Mucosa of descending colon (tissue), 3 donors: ENCODE data around the gene FOXO6. TPM values are rescaled to one million over a fixed set of nuclear protein-coding genes. Genes with fewer than 3 reads are reported as not detected.

ENCODE experiments used
- ATAC-seq: fragments of 200-7000 bp; cut with Tn5 transposase; one replicate; pipeline ENCODE4 v1.9.1; 2020; ENCODE audit warnings: mild to moderate bottlenecking, moderate library complexity
- DNase-seq, 3 donors: peaks; one replicate each; pipeline ENCODE4 v3.0.0-alpha.2; 2020
- H3K36me3 ChIP-seq: fragments of 200-600 bp; one replicate; pipeline ENCODE4 v1.8.0; 2021; ENCODE audit warnings: low read depth, mild to moderate bottlenecking
- H3K4me1 ChIP-seq: fragments of 200-600 bp; one replicate; pipeline ENCODE4 v1.8.0; 2021; ENCODE audit warnings: low read depth, mild to moderate bottlenecking
- H3K4me3 ChIP-seq: fragments of 200-600 bp; one replicate; pipeline ENCODE4 v1.8.0; 2021; ENCODE audit warnings: mild to moderate bottlenecking
- H3K9me3 ChIP-seq: fragments of 200-600 bp; one replicate; pipeline ENCODE4 v1.8.0; 2021; ENCODE audit warnings: mild to moderate bottlenecking
- CTCF ChIP-seq: fragments of 200-600 bp; IDR thresholded peaks from one replicate; pipeline ENCODE4 v1.8.0; 2022; ENCODE audit warnings: antibody characterized with exemption, mild to moderate bottlenecking
- intact Hi-C, 2 donors: fragments of 100-400 bp; cut with DNase I in 1 of 2; cut with micrococcal nuclease in 1 of 2; formaldehyde crosslinking; loops; one replicate each; pipeline versions ENCODE4 v1.11.0 to v1.11.1; 2022; cut with DNase I, micrococcal nuclease
- total RNA-seq, 3 donors: library from RNA; stranded (reverse); fragmentation: NEBNext Ultra II Directional in 2 of 3; extraction: Animal tissue kit (Norgen Biotek cat#: 25700) in 2 of 3; gene quantifications; one replicate each; pipeline versions ENCODE4 v1.2.1 to v1.2.4, GENCODE V29; 2021 to 2023
- donor health status: DM: no; HTN: no; CAD: no; lungs with moderate emphysema.
- donor health status: DM: no; HTN: no; CAD: no.
- donor health status: DM: no; HTN: yes; CAD: no.

The FOXO6 gene
- total RNA-seq, 3 donors from 2014 or later, result 0.65 to 2.0 (median 0.72) TPM

DNA sequence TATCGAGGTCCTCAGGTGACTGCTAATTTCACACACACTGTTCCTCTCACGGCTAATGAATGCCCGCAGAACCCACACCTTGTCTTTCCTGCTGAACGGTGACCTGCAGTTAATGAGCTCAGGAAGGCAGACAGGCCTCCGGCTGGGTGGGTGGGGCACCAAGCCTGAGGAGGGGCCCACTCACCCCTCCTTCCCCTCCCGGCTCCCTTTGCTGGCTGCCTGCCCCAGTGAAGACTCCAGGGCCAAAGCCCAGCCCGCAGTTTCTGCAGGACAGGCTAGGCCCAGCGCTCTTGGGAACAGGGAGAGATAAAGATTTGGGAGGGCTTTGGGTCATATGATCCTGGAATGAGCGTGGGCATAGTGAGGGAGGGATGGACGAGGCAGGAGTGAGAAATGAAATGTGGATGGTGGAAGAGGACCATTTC, 26.4 kb downstream of the FOXO6 start:
- ATAC-seq (peak; percentile 69), DNase-seq (peak; percentile 71 to 80 (median 72))
- no peak overlapping the region for H3K4me3 ChIP-seq
- intact Hi-C loops, result no loop called here
- H3K9me3 ChIP-seq, result no peaks in the 10 kb centered on the region
- TF ChIP-seq CTCF, result no peak
- H3K36me3 ChIP-seq, result no peaks in the 10 kb centered on the region
- peaks cover 4% of the 10 kb centered on the region for H3K4me1 ChIP-seq

DNA sequence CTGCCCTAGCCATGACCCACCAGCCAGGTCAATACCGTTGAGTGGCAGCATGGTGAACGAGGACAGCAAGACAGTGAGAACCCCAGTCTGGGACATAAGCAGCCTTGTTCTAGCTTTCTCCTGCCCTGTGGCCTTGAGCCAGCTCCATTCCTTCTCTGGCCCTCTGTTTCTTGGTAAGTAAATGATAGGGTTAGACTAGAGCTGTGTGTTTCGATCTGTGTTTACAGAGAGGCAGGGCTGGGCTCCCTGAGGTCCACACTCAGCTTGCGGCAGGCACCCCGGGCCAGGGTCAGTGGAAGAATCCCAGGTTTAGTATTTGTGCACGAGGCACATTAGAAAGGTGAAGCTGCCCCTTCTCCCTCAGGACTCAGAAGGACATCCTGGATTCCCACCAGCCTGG, 27.3 kb downstream of the FOXO6 start:
- ATAC-seq (no peak), DNase-seq (no peak)
- no peak overlapping the region for H3K4me3 ChIP-seq
- no peaks in the 10 kb centered on the region for H3K36me3 ChIP-seq
- no peaks in the 10 kb centered on the region for H3K9me3 ChIP-seq
- intact Hi-C loops, result no loop called here
- no peak for TF ChIP-seq CTCF
- H3K4me1 ChIP-seq, result peaks cover 4% of the 10 kb centered on the region

- intact Hi-C loops, result no loop called here
- H3K36me3 ChIP-seq, result no peaks in the 10 kb centered on the region
- no peak for TF ChIP-seq CTCF
- ATAC-seq, result no peak
- DNase-seq, result no peak
- H3K4me3 ChIP-seq, result no peak overlapping the region
- no peaks in the 10 kb centered on the region for H3K9me3 ChIP-seq
- H3K4me1 ChIP-seq, result peaks cover 4% of the 10 kb centered on the region
Measured at GRCh38 chr1:41389009-41389408, 27.8 kb downstream of the FOXO6 start.

GRCh38 chr1:41390166-41390565, 28.9 kb downstream of the FOXO6 start:
- DNase-seq (no peak), ATAC-seq (no peak)
- Histone ChIP-seq H3K36me3 (no peaks in the 10 kb centered on the region), H3K9me3 (no peaks in the 10 kb centered on the region), H3K4me3 (no peak overlapping the region), H3K4me1 (peaks cover 4% of the 10 kb centered on the region)
- intact Hi-C loops, result no loop called here
- TF ChIP-seq CTCF, result no peak

DNA sequence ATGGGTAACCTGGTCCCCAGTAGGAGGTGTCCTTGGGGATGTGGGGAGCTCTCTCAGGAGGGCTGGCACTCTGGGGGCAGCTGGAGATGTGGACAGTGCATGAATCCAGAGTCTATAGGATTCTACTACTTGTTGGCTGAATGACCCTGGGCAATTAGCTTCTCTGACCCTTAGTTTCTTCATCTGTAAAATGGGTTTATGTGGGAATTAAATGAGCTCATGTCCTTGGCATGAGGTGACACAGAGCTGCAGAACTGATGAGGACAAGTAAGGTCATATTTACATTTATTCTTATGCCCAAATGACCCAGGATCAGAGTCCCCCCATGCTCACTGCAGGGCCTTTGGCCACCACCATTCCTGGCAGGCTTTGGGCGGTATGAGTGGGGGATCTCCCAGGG, 29.3 kb downstream of the FOXO6 start:
- Histone ChIP-seq H3K4me1 (peaks cover 4% of the 10 kb centered on the region), H3K36me3 (no peaks in the 10 kb centered on the region), H3K9me3 (no peaks in the 10 kb centered on the region), H3K4me3 (no peak overlapping the region)
- DNase-seq, result no peak
- intact Hi-C loops, result no loop called here
- no peak for TF ChIP-seq CTCF
- ATAC-seq, result no peak
